Sigmoid colon (tissue), 4 donors: ENCODE measurements around the gene SPATA4.

Experiments
- POLR2A ChIP-seq, 2 donors: fragments of 450-650 bp; IDR thresholded peaks; one replicate each; pipeline ENCODE4 v1.6.1; 2016; ENCODE audit warnings: antibody characterized with exemption in 2 of 2, mild to moderate bottlenecking in 2 of 2, moderate library complexity in 2 of 2
- POLR2AphosphoS5 ChIP-seq, 4 donors: sonication (generic); formaldehyde crosslinking; IDR thresholded peaks; one replicate each; pipeline ENCODE4 v1.6.1; 2017; ENCODE audit warnings: antibody characterized with exemption in 4 of 4
- TF ChIP-seq, protein P1 (sequence below), 4 experiments: fragments of 450-650 bp in 3 of 4; fragments of 200-600 bp in 1 of 4; IDR thresholded peaks; one replicate each; pipeline ENCODE4 v1.5.1; 2016 to 2019; ENCODE audit warnings: antibody characterized with exemption in 4 of 4, mild to moderate bottlenecking in 3 of 4, moderate library complexity in 2 of 4

DNA sequence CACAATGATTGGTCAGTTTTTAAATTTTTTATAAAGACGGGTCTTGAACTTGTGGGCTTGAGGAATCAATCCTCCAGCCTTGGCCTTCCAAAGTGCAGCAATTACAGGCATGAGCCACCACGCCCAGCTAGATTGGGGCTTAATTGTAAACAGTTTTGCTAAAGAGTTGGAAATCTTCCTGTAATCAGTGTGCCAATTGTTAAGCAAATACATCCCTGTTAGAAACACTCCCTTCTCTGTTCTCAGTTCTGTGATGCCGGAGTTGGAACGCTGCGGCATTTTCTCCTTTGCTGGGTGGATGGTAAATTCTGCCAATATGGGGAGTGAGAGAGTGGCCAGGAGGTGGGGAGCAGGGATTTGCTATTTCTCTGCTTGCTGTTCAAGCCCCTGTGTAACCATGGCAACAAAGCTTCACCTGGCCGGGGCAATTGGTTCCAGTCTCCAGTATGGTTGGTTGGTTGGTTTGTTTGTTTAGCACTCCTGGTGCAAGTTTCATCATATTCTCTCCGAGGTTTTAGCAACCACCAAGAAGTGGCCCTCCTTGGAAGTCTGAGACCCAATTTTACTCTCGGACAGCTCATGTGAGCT lies 3.0 kb upstream of the SPATA4 start:
- TF ChIP-seq POLR2AphosphoS5 (IDR thresholded peaks at IDR 0.05) = no peak
- no peak for TF ChIP-seq POLR2A (IDR thresholded peaks at IDR 0.05)
- TF ChIP-seq, protein P1, sequence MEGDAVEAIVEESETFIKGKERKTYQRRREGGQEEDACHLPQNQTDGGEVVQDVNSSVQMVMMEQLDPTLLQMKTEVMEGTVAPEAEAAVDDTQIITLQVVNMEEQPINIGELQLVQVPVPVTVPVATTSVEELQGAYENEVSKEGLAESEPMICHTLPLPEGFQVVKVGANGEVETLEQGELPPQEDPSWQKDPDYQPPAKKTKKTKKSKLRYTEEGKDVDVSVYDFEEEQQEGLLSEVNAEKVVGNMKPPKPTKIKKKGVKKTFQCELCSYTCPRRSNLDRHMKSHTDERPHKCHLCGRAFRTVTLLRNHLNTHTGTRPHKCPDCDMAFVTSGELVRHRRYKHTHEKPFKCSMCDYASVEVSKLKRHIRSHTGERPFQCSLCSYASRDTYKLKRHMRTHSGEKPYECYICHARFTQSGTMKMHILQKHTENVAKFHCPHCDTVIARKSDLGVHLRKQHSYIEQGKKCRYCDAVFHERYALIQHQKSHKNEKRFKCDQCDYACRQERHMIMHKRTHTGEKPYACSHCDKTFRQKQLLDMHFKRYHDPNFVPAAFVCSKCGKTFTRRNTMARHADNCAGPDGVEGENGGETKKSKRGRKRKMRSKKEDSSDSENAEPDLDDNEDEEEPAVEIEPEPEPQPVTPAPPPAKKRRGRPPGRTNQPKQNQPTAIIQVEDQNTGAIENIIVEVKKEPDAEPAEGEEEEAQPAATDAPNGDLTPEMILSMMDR (IDR thresholded peaks at IDR 0.05) = no peak
